GM18517 (cell line): Measurements from ENCODE around the gene LRBA.

Source experiments
- ATAC-seq: cut with Tn5 transposase; IDR thresholded peaks from one replicate; pipeline ENCODE4 v1.9.1; 2021; ENCODE audit warnings: mild to moderate bottlenecking, moderate library complexity; ENCODE audit not compliant: unreplicated experiment

Gene LRBA

GRCh38 chr4:150461957-150462356 is 553.1 kb downstream of the LRBA start:
- ATAC-seq, result no peak

GRCh38 chr4:150457802-150458201 is 557.3 kb downstream of the LRBA start:
- no peak for ATAC-seq

- ATAC-seq, result no peak
Observed at GRCh38 chr4:150451883-150452282, 563.2 kb downstream of the LRBA start.

GRCh38 chr4:150447356-150447755 is 567.7 kb downstream of the LRBA start:
- no peak for ATAC-seq

GRCh38 chr4:150439451-150439933 is 575.6 kb downstream of the LRBA start:
- ATAC-seq, result no peak

- no peak for ATAC-seq
Observed at GRCh38 chr4:150436598-150437370, 578.3 kb downstream of the LRBA start.

GRCh38 chr4:150431221-150431620 is 583.9 kb downstream of the LRBA start:
- no peak for ATAC-seq

- ATAC-seq, result no peak
Observed at GRCh38 chr4:150425161-150425560, 589.9 kb downstream of the LRBA start.

- ATAC-seq, result no peak
Observed at GRCh38 chr4:150423503-150423902, 591.6 kb downstream of the LRBA start.

- ATAC-seq, result no peak
Observed at GRCh38 chr4:150423074-150423473, 592.0 kb downstream of the LRBA start.

- ATAC-seq, result no peak
Observed at GRCh38 chr4:150421612-150422011, 593.5 kb downstream of the LRBA start.

GRCh38 chr4:150419939-150420338 is 595.1 kb downstream of the LRBA start:
- ATAC-seq, result no peak

- no peak for ATAC-seq
Observed at GRCh38 chr4:150418757-150419410, 596.2 kb downstream of the LRBA start.

GRCh38 chr4:150415213-150415612 is 599.9 kb downstream of the LRBA start:
- ATAC-seq, result no peak

- ATAC-seq, result no peak
Observed at GRCh38 chr4:150411520-150411919, 603.6 kb downstream of the LRBA start.

GRCh38 chr4:150402871-150403272 is 612.2 kb downstream of the LRBA start:
- no peak for ATAC-seq

- no peak for ATAC-seq
Observed at GRCh38 chr4:150401083-150401687, 613.9 kb downstream of the LRBA start.

GRCh38 chr4:150395872-150396271 is 619.2 kb downstream of the LRBA start:
- no peak for ATAC-seq

- ATAC-seq, result no peak
Observed at GRCh38 chr4:150394046-150394445, 621.0 kb downstream of the LRBA start.

GRCh38 chr4:150391052-150391451 is 624.0 kb downstream of the LRBA start:
- no peak for ATAC-seq

- no peak for ATAC-seq
Observed at GRCh38 chr4:150390531-150390910, 624.6 kb downstream of the LRBA start.
